EH (cell line): ENCODE data around the gene CD163.
A peak's percentile ranks its signal among the peaks of the same experiment; 100 is the strongest.
"Not testable (repeated sequence)": the region's sequence is repeated elsewhere in the genome, so short reads cannot be mapped to it uniquely, and the experiment has no call there.

Experiments
- DNase-seq: peaks from one replicate; pipeline ENCODE4 v3.0.0-alpha.2; 2015; ENCODE audit warnings: low read depth

Gene CD163

DNA sequence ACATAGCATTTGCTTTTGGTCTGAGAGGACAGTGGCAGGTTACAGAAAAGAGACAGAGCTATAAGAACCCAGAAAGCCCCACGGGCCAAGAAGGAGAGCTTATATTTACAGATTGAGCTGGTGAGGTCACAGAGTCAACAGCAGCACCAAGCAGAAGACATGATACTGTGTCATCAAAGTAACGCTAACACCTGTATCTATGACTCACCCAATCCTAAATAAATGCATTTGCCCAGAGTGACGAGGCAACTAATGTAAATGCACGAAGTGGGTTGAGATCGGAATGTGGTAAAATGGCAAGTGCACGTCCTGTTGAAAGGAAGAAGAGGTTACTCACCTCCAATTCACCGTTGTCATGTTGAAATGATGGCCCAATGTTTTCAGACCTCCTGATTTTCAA is 52.9 kb downstream of the CD163 start:
- no peak for DNase-seq

DNA sequence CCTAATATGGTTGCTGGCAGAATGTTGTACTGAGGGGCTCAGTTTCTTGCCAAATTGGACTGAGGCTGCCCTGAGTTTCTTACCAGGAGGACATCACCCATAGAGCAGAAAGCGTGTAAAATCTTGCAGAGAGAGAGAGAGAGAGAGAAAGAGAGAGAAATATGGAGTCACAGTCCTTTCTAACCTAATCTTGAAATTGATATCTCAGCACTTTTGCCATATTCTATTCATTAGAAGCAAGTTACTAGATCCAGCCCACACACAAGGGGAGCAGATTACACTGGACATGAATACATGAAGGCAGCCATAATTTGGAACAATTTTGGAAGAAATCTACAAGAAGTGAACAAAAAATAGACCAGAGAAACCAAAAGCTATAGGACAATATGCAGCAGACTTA is 55.5 kb downstream of the CD163 start:
- DNase-seq, result no peak

- DNase-seq, result no peak
These were observed 59.0 kb downstream of the CD163 start for GRCh38 chr12:7444537-7444936.

- DNase-seq, result no peak
These were observed 59.5 kb downstream of the CD163 start, which contains the start of gene CD163L1 for GRCh38 chr12:7444076-7444475. CD163L1 (minus strand) TSS chr12:7444153; CDS start chr12:7444127, 26 bp downstream.

GRCh38 chr12:7441216-7441615 is 62.4 kb downstream of the CD163 start:
- no peak for DNase-seq

GRCh38 chr12:7439579-7440505 is 63.7 kb downstream of the CD163 start:
- DNase-seq, result peak; percentile 47

DNA sequence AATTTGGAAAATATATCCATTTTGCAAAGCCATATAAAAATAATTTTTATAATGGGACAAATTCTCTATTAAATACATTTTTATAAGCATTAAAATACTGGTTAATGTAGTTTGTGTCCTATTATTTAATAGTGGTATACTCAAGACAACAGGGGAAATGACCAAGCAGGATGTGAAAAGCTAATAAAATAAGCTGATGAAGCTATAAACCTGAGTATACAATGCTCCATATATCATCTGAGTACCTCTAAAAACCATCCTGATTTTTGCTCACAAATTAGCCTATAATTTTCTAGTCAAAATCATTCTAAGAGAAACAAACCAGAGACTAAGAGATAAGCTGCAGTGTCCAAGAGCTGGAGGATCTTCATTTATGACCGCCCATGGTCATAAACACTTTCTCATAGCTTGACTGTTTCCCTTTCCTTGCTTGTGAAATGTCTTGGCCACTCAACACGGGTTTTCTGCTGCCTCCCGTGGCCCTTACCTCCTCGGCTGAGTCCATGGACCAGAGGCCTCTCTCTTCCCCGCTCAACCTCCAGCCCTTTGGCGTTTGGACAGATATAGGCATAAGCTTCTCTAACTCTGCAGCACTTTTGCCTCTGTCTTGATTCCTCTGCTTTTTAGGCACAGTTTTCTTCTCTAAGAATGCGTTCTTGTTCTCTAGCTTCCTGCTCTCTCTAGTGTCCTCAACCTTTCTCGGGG is 65.1 kb downstream of the CD163 start:
- not testable (repeated sequence) for DNase-seq

DNA sequence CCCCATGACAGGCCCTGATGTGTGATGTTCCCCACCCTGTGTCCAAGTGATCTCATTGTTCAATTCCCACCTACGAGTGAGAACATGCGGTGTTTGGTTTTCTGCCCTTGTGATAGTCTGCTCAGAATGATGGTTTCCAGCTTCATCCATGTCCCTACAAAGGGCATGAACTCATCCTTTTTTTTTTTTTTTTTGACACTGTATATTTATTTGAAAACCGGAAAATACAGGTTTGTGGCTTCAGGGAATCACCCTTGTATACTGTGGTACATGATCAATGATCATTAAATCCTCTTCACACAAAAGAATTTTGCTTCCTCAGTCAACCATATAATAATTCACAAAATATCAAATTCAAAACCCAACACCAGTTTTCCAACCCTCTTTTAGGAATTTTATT is 66.1 kb downstream of the CD163 start:
- not testable (repeated sequence) for DNase-seq

DNA sequence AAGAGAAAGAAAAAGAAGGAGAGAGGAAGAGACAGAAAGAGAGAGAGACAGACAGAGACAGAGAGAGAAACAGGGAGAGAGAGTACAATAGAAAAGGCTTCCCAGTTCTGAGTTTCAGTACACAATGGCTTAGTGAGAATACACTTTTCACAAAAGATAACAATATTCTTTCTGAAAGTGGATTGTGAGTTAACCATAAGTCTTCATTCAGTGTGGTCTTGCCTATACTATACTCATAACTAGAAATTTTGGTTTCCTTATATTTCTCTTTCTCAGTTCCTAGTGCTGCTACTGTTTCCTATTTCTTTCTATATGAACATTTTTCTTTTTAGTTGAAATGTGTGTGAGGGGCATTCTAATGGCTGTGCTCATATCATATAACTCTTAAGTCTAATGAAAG is 68.9 kb downstream of the CD163 start:
- DNase-seq, result no peak

DNA sequence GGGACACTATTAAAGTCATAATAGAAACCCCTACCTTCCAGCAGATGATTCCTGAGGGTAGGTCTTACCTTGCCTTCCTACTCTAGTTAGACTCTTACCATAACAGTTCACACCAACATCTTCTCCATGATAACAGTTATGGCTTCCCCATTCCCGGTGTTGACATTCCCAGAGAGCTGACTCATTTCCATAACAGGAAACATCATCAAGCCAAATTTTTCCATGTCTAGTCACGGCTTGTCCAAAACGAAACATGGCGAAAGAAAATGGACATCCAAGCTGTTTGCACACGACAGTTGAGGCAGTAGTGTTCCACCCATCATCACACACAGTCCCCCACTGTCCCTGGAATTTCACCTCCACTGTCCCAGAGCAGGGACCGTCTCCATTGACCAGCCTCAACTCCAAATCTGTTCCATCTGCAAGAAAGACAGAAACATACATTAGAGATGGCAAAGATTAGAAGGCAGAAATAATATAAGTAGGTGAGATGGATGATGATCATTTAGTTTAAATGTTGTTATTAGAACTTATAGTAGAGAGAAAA is 70.2 kb downstream of the CD163 start:
- peak; percentile 90 for DNase-seq

DNA sequence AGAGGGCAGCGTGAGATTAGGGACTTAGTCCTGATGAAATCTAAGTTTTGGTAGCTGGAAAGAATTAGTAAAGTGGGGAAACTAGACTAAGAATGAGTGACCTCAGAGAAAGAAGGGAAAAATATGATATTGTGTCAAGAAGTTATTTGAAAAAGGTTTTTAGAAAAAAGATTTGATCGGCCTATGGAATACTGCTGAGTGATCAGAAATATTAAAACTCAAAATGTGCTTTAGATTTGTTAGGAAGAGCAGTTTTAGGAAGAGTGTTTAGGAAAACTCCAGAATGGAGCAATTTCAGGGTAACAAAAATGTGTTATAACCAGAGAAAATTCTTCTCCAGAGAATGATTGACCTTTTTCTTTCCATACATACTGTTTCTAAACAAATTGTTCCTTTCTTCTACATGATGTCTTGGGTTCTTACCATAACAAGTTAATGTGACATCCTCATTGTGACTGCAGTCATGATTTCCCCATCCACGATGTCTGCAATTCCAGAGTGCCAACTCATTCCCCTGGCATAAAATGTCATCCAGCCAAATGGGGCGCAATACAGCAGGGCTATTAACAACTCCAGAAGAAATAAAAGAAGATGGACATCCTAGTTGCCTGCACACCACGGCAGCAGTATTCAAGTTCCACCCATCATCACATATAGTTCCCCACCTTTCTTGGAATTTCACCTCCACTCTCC is 71.4 kb downstream of the CD163 start:
- peak; percentile 66 for DNase-seq
